BE2C (cell line): ENCODE results near the gene RTRAF.

Source experiments
- DNase-seq: peaks from one replicate; pipeline ENCODE4 v3.0.0-alpha.2; 2020
- H3K27me3 ChIP-seq: fragments of 250-450 bp; sonication (Bioruptor Pico); 2 replicates; pipeline ENCODE4 v1.5.1; 2020; ENCODE audit warnings: mild to moderate bottlenecking
- H3K36me3 ChIP-seq: fragments of 250-450 bp; sonication (Bioruptor Pico); 2 replicates; pipeline ENCODE4 v1.5.1; 2020; ENCODE audit warnings: mild to moderate bottlenecking
- H3K4me1 ChIP-seq: fragments of 250-450 bp; sonication (Bioruptor Pico); 2 replicates; pipeline ENCODE4 v1.5.1; 2020
- H3K4me3 ChIP-seq: 2 replicates; pipeline ENCODE4 v1.5.1; 2011; ENCODE audit warnings: low read depth, low read length
- H3K9me3 ChIP-seq: fragments of 250-450 bp; sonication (Bioruptor Pico); 2 replicates; pipeline ENCODE4 v1.5.1; 2020
- TF ChIP-seq, protein P1 (sequence below): IDR thresholded peaks from 2 replicates; pipeline ENCODE4 v1.5.1; 2012; ENCODE audit warnings: mild to moderate bottlenecking, low read depth, low read length

The RTRAF gene

DNA sequence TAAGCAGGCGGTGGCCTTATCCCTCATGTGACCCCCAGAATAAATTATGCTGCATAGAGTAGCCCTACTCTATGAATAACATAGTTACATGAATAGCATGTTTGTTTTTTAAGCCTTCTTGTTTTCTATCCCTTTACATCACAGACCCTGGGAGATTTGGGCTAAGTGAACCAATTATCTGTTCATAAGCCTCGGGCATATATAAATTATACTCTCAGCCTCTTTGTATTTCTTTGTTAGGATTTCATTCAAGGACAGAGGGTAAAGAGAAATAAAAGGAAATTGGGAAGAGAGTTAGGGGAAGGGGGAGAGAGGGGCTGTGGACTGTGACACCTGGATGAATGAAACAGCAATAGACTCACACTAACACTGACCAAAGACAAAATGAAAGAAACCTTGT is 35.3 kb upstream of the RTRAF start:
- DNase-seq: no peak
- Histone ChIP-seq H3K4me3 (no peak overlapping the region), H3K27me3 (no peaks in the 10 kb centered on the region), H3K36me3 (peaks cover 32% of the 10 kb centered on the region), H3K4me1 (peaks cover 7% of the 10 kb centered on the region; the same call in 1 of the 2 replicates), H3K9me3 (no peaks in the 10 kb centered on the region)
- TF ChIP-seq, protein P1, sequence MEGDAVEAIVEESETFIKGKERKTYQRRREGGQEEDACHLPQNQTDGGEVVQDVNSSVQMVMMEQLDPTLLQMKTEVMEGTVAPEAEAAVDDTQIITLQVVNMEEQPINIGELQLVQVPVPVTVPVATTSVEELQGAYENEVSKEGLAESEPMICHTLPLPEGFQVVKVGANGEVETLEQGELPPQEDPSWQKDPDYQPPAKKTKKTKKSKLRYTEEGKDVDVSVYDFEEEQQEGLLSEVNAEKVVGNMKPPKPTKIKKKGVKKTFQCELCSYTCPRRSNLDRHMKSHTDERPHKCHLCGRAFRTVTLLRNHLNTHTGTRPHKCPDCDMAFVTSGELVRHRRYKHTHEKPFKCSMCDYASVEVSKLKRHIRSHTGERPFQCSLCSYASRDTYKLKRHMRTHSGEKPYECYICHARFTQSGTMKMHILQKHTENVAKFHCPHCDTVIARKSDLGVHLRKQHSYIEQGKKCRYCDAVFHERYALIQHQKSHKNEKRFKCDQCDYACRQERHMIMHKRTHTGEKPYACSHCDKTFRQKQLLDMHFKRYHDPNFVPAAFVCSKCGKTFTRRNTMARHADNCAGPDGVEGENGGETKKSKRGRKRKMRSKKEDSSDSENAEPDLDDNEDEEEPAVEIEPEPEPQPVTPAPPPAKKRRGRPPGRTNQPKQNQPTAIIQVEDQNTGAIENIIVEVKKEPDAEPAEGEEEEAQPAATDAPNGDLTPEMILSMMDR: no peak

DNA sequence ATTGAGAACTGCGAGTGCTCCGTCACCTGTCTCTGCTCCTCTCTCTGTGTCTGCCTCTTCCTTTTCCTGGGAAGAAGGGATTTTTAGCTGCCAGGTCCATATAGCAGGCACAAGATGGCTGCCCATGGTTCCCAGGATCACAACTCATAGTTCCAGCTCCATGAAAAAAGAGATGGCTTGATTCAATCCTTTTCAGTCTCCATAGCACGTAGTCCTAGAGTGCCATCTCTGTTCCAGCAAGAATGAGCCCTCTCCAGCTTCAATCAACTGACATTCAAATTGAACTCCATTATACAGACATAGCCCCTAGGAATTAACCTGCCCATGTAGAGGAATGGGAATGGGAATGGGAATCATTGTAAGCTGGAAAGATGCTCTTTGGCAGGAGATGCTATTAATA is 34.7 kb upstream of the RTRAF start:
- Histone ChIP-seq H3K36me3 (peaks cover 32% of the 10 kb centered on the region), H3K9me3 (no peaks in the 10 kb centered on the region), H3K4me1 (peaks cover 5% of the 10 kb centered on the region; the same call in 1 of the 2 replicates), H3K27me3 (no peaks in the 10 kb centered on the region), H3K4me3 (no peak overlapping the region)
- TF ChIP-seq, protein P1: peak; percentile 44; the same call in 1 of the 2 replicates
- DNase-seq: no peak

DNA sequence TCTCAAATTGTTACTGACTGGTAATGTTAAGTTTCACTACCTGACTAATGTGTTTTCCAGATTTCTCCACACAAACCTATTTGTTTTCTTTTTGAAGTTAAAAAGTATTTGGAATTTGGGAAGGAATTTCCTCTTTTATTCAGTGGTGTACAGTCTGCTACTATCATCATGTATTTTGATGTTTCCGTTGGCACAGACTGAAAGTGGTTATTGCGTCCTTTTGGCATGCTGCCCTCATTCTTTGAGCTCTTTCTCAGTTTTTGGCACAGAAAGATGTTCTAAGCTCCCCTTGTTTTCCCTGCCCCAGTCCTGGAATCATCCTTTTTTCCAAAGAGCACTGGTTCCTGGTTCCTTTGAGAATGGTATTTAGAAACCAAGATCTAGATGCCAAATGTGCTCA is 31.4 kb upstream of the RTRAF start:
- Histone ChIP-seq H3K27me3 (no peaks in the 10 kb centered on the region), H3K36me3 (peaks cover 19% of the 10 kb centered on the region), H3K4me3 (no peak overlapping the region), H3K4me1 (no peaks in the 10 kb centered on the region; the same call in none of the 2 replicates), H3K9me3 (no peaks in the 10 kb centered on the region)
- TF ChIP-seq, protein P1: no peak
- DNase-seq: no peak

DNA sequence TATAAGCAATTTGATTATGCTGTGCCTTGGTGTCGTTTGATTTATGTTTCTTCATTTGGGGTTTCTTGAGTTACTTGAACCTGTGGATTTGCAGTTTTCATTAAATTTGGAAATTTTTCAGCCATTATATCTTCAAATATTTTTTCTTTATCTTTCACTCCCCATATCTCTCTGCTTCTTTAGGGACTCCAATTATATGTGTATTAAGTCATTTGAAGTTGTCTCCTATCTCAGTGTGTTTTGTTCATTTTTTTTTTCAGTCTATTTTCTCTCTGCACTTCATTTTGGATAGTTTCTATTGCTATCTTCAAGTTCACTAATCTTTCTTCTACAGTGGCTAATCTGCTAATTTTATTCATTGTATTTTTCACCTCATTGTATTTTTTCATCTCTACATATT is 29.4 kb upstream of the RTRAF start:
- no peaks in the 10 kb centered on the region; the same call in none of the 2 replicates for H3K4me1 ChIP-seq
- H3K4me3 ChIP-seq: no peak overlapping the region
- peaks cover 23% of the 10 kb centered on the region for H3K36me3 ChIP-seq
- H3K27me3 ChIP-seq: no peaks in the 10 kb centered on the region
- H3K9me3 ChIP-seq: no peaks in the 10 kb centered on the region
- no peak for DNase-seq
- TF ChIP-seq, protein P1: no peak

DNA sequence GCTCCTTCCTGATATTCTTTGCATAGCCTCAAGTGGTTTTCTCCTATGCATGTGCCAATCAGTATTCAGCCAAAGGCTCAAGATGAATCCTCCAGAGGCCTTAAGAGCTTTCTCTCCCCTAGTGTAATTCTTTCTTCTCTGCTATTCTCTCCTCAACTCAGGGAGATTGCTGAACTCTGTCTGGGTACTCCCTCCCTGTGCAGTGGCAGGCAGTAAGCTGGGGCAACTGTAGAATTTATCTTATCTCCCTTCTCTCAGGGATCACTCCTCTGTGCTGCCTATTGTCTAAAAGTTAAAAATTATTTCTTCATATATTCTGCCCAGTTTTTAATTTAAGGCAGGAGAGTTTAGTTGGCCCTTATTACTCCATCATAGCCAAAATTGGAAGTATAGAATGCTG is 28.5 kb upstream of the RTRAF start:
- no peak for DNase-seq

DNA sequence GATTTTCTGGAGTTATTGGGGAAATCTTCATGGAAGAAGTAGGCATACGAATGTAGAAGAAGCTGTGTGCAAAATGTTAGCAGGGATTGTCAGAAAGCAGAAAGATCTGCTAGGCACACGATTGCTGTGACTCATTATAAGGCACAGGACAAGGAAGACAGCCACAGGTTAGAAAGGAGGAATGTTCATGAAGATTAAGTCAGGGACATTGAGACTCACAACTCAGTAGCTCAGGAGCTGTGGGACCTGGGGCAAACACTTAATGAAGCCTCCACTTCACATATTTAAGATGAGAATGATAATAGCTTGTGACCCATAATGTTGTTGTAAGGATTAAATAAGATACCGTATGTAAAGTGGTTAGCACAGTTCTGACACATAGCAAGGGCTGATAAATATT is 26.6 kb upstream of the RTRAF start:
- DNase-seq: no peak
- no peaks in the 10 kb centered on the region for H3K9me3 ChIP-seq
- TF ChIP-seq, protein P1: no peak
- peaks cover 12% of the 10 kb centered on the region; the same call in 1 of the 2 replicates for H3K36me3 ChIP-seq
- H3K4me1 ChIP-seq: no peaks in the 10 kb centered on the region; the same call in 1 of the 2 replicates
- H3K4me3 ChIP-seq: no peak overlapping the region
- no peaks in the 10 kb centered on the region for H3K27me3 ChIP-seq

More for the DNA sequence above, 28.5 kb upstream of the RTRAF start:
- H3K36me3 ChIP-seq: peaks cover 23% of the 10 kb centered on the region
- no peaks in the 10 kb centered on the region for H3K27me3 ChIP-seq
- no peaks in the 10 kb centered on the region; the same call in none of the 2 replicates for H3K4me1 ChIP-seq
- no peaks in the 10 kb centered on the region for H3K9me3 ChIP-seq
- no peak overlapping the region for H3K4me3 ChIP-seq
- TF ChIP-seq, protein P1: no peak
